Activated naive CD8-positive, alpha-beta T cell treated with anti-CD3 and anti-CD28 coated beads for 36 hours (primary cell): ENCODE results near the gene GDF15. TPM values are rescaled to one million over a fixed set of nuclear protein-coding genes. Genes with fewer than 3 reads are reported as not detected.
"Not testable (repeated sequence)": the region's sequence is repeated elsewhere in the genome, so short reads cannot be mapped to it uniquely, and the experiment has no call there.

Source experiments
- DNase-seq: peaks from one replicate; pipeline ENCODE4 v3.0.0; 2021
- H3K27ac Mint-ChIP-seq: one replicate; pipeline ENCODE4 v1.8.0; 2022; ENCODE audit warnings: mild to moderate bottlenecking, moderate library complexity, mixed read lengths
- H3K27me3 Mint-ChIP-seq: one replicate; pipeline ENCODE4 v1.8.0; 2022; ENCODE audit warnings: mild to moderate bottlenecking, mixed read lengths
- H3K36me3 Mint-ChIP-seq: one replicate; pipeline ENCODE4 v1.8.0; 2021; ENCODE audit warnings: mild to moderate bottlenecking, mixed read lengths
- H3K4me1 Mint-ChIP-seq: one replicate; pipeline ENCODE4 v1.8.0; 2021; ENCODE audit warnings: mixed read lengths
- H3K4me3 Mint-ChIP-seq: one replicate; pipeline ENCODE4 v1.8.0; 2022; ENCODE audit warnings: mild to moderate bottlenecking, moderate library complexity, mixed read lengths
- H3K9me3 Mint-ChIP-seq: one replicate; pipeline ENCODE4 v1.8.0; 2022; ENCODE audit warnings: mixed read lengths
- total RNA-seq, 2 experiments: library from RNA; stranded (reverse); gene quantifications; one replicate each; pipeline ENCODE4 v1.2.3, GENCODE V29; 2021

GDF15 gene
- total RNA-seq, 2 experiments from 2014 or later = not detected

- no peak overlapping the region for H3K4me3 Mint-ChIP-seq
- no peaks in the 10 kb centered on the region for H3K9me3 Mint-ChIP-seq
- no peak overlapping the region for H3K27ac Mint-ChIP-seq
- no peak for DNase-seq
- H3K4me1 Mint-ChIP-seq = no peaks in the 10 kb centered on the region
- peaks cover 51% of the 10 kb centered on the region for H3K27me3 Mint-ChIP-seq
- no peaks in the 10 kb centered on the region for H3K36me3 Mint-ChIP-seq
These were observed 7.9 kb downstream of the GDF15 start for GRCh38 chr19:18393836-18394235.

- Mint-ChIP-seq H3K27ac (no peak overlapping the region), H3K9me3 (no peaks in the 10 kb centered on the region), H3K4me3 (no peak overlapping the region)
These were observed 10.7 kb downstream of the GDF15 start for GRCh38 chr19:18396471-18397241.

GRCh38 chr19:18397242-18398202, 11.6 kb downstream of the GDF15 start, which contains the start of gene LRRC25:
LRRC25 (minus strand) TSS chr19:18397622; CDS start chr19:18396963, 659 bp downstream.
- DNase-seq = no peak
- Mint-ChIP-seq H3K27ac (no peak within 1 kb of the TSS), H3K27me3 (peaks cover 34% of the 10 kb centered on the region), H3K4me3 (no peak within 1 kb of the TSS), H3K9me3 (no peaks in the 10 kb centered on the region), H3K4me1 (peaks cover 2% of the 10 kb centered on the region), H3K36me3 (no peaks in the 10 kb centered on the region)

More at GRCh38 chr19:18396471-18397241, 10.7 kb downstream of the GDF15 start:
- Mint-ChIP-seq H3K36me3 (no peaks in the 10 kb centered on the region), H3K4me1 (peaks cover 2% of the 10 kb centered on the region), H3K27me3 (peaks cover 36% of the 10 kb centered on the region)
- DNase-seq = no peak

GRCh38 chr19:18399008-18399407, 13.1 kb downstream of the GDF15 start:
- H3K36me3 Mint-ChIP-seq = no peaks in the 10 kb centered on the region
- H3K9me3 Mint-ChIP-seq = no peaks in the 10 kb centered on the region
- no peak overlapping the region for H3K4me3 Mint-ChIP-seq
- DNase-seq = no peak
- peaks cover 25% of the 10 kb centered on the region for H3K27me3 Mint-ChIP-seq
- peaks cover 2% of the 10 kb centered on the region for H3K4me1 Mint-ChIP-seq
- H3K27ac Mint-ChIP-seq = no peak overlapping the region

GRCh38 chr19:18401580-18402112, 15.7 kb downstream of the GDF15 start:
- no peaks in the 10 kb centered on the region for H3K36me3 Mint-ChIP-seq
- no peak for DNase-seq
- no peak overlapping the region for H3K4me3 Mint-ChIP-seq
- peaks cover 16% of the 10 kb centered on the region for H3K27me3 Mint-ChIP-seq
- no peak overlapping the region for H3K27ac Mint-ChIP-seq
- H3K4me1 Mint-ChIP-seq = peaks cover 2% of the 10 kb centered on the region
- no peaks in the 10 kb centered on the region for H3K9me3 Mint-ChIP-seq

- not testable (repeated sequence) for H3K27ac Mint-ChIP-seq, H3K4me3 Mint-ChIP-seq, H3K9me3 Mint-ChIP-seq, H3K4me1 Mint-ChIP-seq, H3K36me3 Mint-ChIP-seq, DNase-seq
- peaks cover 12% of the 10 kb centered on the region for H3K27me3 Mint-ChIP-seq
These were observed 16.7 kb downstream of the GDF15 start for GRCh38 chr19:18402455-18403248.

GRCh38 chr19:18405754-18406153, 19.8 kb downstream of the GDF15 start:
- H3K4me1 Mint-ChIP-seq, H3K27me3 Mint-ChIP-seq, DNase-seq, H3K36me3 Mint-ChIP-seq, H3K4me3 Mint-ChIP-seq, H3K27ac Mint-ChIP-seq, H3K9me3 Mint-ChIP-seq: not testable (repeated sequence)

GRCh38 chr19:18406749-18407148, 20.8 kb downstream of the GDF15 start:
- Mint-ChIP-seq H3K9me3 (no peaks in the 10 kb centered on the region), H3K4me1 (peaks cover 3% of the 10 kb centered on the region), H3K27ac (no peak overlapping the region), H3K36me3 (no peaks in the 10 kb centered on the region), H3K27me3 (peaks cover 11% of the 10 kb centered on the region), H3K4me3 (no peak overlapping the region)
- no peak for DNase-seq

- peaks cover 3% of the 10 kb centered on the region for H3K4me1 Mint-ChIP-seq
- H3K36me3 Mint-ChIP-seq = no peaks in the 10 kb centered on the region
- no peak overlapping the region for H3K27ac Mint-ChIP-seq
- H3K27me3 Mint-ChIP-seq = peaks cover 16% of the 10 kb centered on the region
- H3K4me3 Mint-ChIP-seq = no peak overlapping the region
- H3K9me3 Mint-ChIP-seq = no peaks in the 10 kb centered on the region
- DNase-seq = no peak
These were observed 22.1 kb downstream of the GDF15 start for GRCh38 chr19:18408053-18408476.

- Mint-ChIP-seq H3K4me1 (peaks cover 34% of the 10 kb centered on the region), H3K36me3 (no peaks in the 10 kb centered on the region), H3K9me3 (no peaks in the 10 kb centered on the region), H3K27ac (no peak overlapping the region), H3K4me3 (no peak overlapping the region), H3K27me3 (peaks cover 41% of the 10 kb centered on the region)
- no peak for DNase-seq
These were observed 26.8 kb downstream of the GDF15 start for GRCh38 chr19:18412610-18413239.

GRCh38 chr19:18414504-18415177, 28.7 kb downstream of the GDF15 start:
- H3K4me1 Mint-ChIP-seq = peaks cover 47% of the 10 kb centered on the region
- no peak for DNase-seq
- H3K9me3 Mint-ChIP-seq = no peaks in the 10 kb centered on the region
- no peaks in the 10 kb centered on the region for H3K36me3 Mint-ChIP-seq
- H3K27ac Mint-ChIP-seq = peak overlapping the region; percentile 38
- peak overlapping the region; percentile 34 for H3K4me3 Mint-ChIP-seq
- H3K27me3 Mint-ChIP-seq = peaks cover 53% of the 10 kb centered on the region

GRCh38 chr19:18415178-18415867, 29.4 kb downstream of the GDF15 start:
- H3K4me1 Mint-ChIP-seq = peaks cover 49% of the 10 kb centered on the region
- H3K36me3 Mint-ChIP-seq = peaks cover 2% of the 10 kb centered on the region
- no peaks in the 10 kb centered on the region for H3K9me3 Mint-ChIP-seq
- DNase-seq = no peak
- H3K27me3 Mint-ChIP-seq = peaks cover 53% of the 10 kb centered on the region
- peak overlapping the region; percentile 75 for H3K27ac Mint-ChIP-seq
- H3K4me3 Mint-ChIP-seq = peak overlapping the region; percentile 74

GRCh38 chr19:18416778-18417249, 30.9 kb downstream of the GDF15 start:
- Mint-ChIP-seq H3K27me3 (peaks cover 45% of the 10 kb centered on the region), H3K9me3 (no peaks in the 10 kb centered on the region), H3K36me3 (peaks cover 8% of the 10 kb centered on the region), H3K4me1 (peaks cover 58% of the 10 kb centered on the region), H3K4me3 (peak overlapping the region; percentile 73), H3K27ac (peak overlapping the region; percentile 85)
- peak; percentile 81 for DNase-seq
